Activated naive CD4-positive, alpha-beta T cell treated with anti-CD3 and anti-CD28 coated beads for 36 hours (primary cell): ENCODE measurements around the gene LYG2. TPM values are rescaled to one million over a fixed set of nuclear protein-coding genes. Genes with fewer than 3 reads are reported as not detected.
"Not testable (repeated sequence)": the region's sequence is repeated elsewhere in the genome, so short reads cannot be mapped to it uniquely, and the experiment has no call there.

Experiments
- CTCF ChIA-PET: fragments of 350-600 bp; sonication (Branson Sonifier 250); formaldehyde crosslinking; loops from one replicate; lab custom pipeline; 2021; ENCODE audit warnings: antibody characterized with exemption; lab: Charles Lee
- DNase-seq: peaks from one replicate; pipeline ENCODE4 v3.0.0-alpha.2; 2020
- H3K27ac Mint-ChIP-seq: one replicate; pipeline ENCODE4 v1.8.0; 2021; ENCODE audit warnings: mild to moderate bottlenecking, mixed read lengths
- H3K27me3 Mint-ChIP-seq: one replicate; pipeline ENCODE4 v1.8.0; 2021; ENCODE audit warnings: low read depth, mixed read lengths
- H3K36me3 Mint-ChIP-seq: one replicate; pipeline ENCODE4 v1.8.0; 2021; ENCODE audit warnings: low read depth, mixed read lengths
- H3K4me1 Mint-ChIP-seq: one replicate; pipeline ENCODE4 v1.8.0; 2021; ENCODE audit warnings: low read depth, mixed read lengths
- H3K4me3 Mint-ChIP-seq: one replicate; pipeline ENCODE4 v1.8.0; 2021; ENCODE audit warnings: mild to moderate bottlenecking, moderate library complexity, mixed read lengths
- H3K9me3 Mint-ChIP-seq: one replicate; pipeline ENCODE4 v1.8.0; 2021; ENCODE audit warnings: mixed read lengths
- intact Hi-C: fragments of 100-400 bp; cut with micrococcal nuclease; formaldehyde crosslinking; loops from one replicate; pipeline ENCODE4 v1.15.1; 2023
- total RNA-seq, 2 experiments: library from RNA; stranded (reverse); gene quantifications; one replicate each; pipeline ENCODE4 v1.2.3, GENCODE V29; 2021

The LYG2 gene
- total RNA-seq, 2 experiments from 2014 or later, result not detected

DNA sequence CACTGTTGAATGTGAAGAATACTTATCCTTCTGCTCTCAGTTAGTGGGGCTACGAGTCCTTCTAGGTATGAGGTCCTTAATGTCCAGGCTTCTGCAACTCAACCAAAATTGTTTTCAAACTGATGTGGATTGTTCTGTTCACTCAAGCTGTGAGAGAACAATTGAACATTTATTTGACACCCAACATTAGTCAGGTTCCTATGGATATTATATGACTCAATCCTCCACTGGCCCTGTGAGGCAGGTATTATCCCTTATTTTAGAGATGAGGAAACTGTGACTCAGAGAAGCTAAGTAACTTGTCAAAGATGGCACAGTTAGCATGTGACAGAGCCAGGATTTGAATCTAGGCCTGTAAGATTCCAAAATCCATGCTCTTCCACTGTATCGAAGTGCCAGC lies 1.2 kb upstream of the LYG2 start:
- H3K36me3 Mint-ChIP-seq, result peaks cover 3% of the 10 kb centered on the region
- intact Hi-C loops, result no loop called here
- H3K4me1 Mint-ChIP-seq, result no peaks in the 10 kb centered on the region
- no peak overlapping the region for H3K4me3 Mint-ChIP-seq
- no peaks in the 10 kb centered on the region for H3K9me3 Mint-ChIP-seq
- no peak overlapping the region for H3K27ac Mint-ChIP-seq
- H3K27me3 Mint-ChIP-seq, result no peaks in the 10 kb centered on the region
- CTCF ChIA-PET, result interaction anchor here (0.6 kb wide), 1 partner anchor 1073 kb away, joined by 4 read pairs; no protein-coding TSS in a partner anchor
- DNase-seq, result no peak

DNA sequence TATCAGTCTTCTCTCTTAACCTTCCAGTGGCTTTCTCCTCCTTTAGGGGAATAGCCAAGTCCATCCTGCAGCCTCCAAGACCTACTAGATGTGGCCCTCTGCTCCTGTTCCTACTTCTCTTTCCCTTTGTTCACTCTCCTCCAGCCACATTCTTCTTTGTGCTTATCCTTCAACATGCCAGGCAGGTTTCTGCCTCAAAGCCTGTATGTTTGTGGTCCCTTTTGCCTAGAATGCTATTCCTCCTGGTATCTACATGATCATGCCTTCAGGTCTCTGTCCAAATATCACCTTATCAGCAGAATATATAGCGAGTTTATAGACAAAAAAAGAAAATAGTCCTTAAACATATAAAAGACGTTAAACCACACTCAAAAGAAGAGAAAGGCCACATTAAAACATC lies 5.5 kb downstream of the LYG2 start:
- Mint-ChIP-seq H3K4me1 (no peaks in the 10 kb centered on the region), H3K9me3 (peaks cover 11% of the 10 kb centered on the region), H3K4me3 (no peak overlapping the region), H3K27ac (no peak overlapping the region), H3K36me3 (peaks cover 14% of the 10 kb centered on the region), H3K27me3 (no peaks in the 10 kb centered on the region)
- intact Hi-C loops, result no loop called here
- no peak for DNase-seq
- CTCF ChIA-PET, result no interaction called here

DNA sequence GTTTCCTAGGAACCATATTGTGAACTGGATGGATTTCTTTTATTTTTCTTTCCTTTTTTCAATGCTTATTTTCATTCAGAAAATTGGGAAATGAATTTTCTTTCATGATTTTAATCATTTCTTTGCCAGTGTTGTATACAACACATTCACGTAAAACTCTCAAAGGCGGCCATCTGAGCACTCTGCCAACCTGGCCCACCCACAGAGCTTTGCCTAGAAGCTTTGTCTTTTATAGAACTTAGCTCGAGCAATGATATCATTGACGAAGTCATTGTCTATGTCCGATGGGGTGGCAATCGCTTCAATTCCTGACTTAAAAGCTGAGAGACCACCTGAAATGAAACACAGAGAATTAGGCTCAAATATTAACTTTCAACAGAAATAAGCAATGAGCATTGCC lies 13.3 kb downstream of the LYG2 start:
- H3K27ac Mint-ChIP-seq, result no peak overlapping the region
- peaks cover 5% of the 10 kb centered on the region for H3K9me3 Mint-ChIP-seq
- no peaks in the 10 kb centered on the region for H3K4me1 Mint-ChIP-seq
- intact Hi-C loops, result no loop called here
- no peaks in the 10 kb centered on the region for H3K27me3 Mint-ChIP-seq
- no peak for DNase-seq
- peaks cover 11% of the 10 kb centered on the region for H3K36me3 Mint-ChIP-seq
- CTCF ChIA-PET, result interaction anchor here (0.6 kb wide), 1 partner anchor 216 kb away, joined by 6 read pairs; no protein-coding TSS in a partner anchor
- no peak overlapping the region for H3K4me3 Mint-ChIP-seq

DNA sequence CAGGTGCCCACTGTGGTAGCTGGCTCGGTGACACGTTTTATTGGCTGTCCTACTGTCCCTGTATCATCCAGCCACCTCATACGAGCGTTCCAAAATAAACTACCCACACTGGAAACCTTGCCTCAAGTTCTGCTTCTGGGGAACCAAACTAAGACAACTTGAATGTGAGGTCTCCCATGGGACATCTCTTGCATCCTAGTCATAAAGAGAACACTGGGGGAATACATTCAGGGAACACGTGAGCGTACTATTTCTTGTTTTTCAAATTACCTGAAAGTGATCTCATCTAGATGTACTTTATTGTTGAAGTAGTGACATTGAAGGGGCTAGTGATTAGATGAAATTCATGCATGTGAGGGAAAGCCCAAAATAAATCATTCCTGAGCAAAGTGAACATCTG lies 15.0 kb downstream of the LYG2 start:
- no peaks in the 10 kb centered on the region for H3K4me1 Mint-ChIP-seq
- intact Hi-C loops, result no loop called here
- H3K27me3 Mint-ChIP-seq, result no peaks in the 10 kb centered on the region
- CTCF ChIA-PET, result no interaction called here
- H3K9me3 Mint-ChIP-seq, result no peaks in the 10 kb centered on the region
- H3K36me3 Mint-ChIP-seq, result no peaks in the 10 kb centered on the region
- no peak overlapping the region for H3K4me3 Mint-ChIP-seq
- no peak for DNase-seq
- H3K27ac Mint-ChIP-seq, result no peak overlapping the region

DNA sequence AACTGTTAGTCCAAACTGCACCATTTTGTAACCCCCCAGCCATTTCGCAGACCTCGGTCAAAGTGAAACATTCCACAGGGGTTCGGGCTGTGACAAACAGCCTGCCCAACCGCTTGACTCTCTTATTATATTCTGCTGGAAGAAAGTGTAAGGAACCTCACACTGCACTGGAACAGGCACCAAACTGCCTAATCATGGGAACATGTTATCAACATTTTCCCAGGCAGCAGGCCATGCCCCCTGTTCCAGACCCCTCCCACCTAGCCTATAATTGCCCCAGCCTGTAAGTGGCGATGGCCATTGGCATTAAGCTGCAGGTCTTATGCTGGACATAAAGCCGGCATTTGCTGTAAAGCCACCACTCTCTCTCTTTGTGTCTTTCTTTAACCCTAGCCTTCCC lies 16.9 kb downstream of the LYG2 start:
- intact Hi-C loops, result no loop called here
- Mint-ChIP-seq H3K9me3 (peaks cover 9% of the 10 kb centered on the region), H3K4me3 (no peak overlapping the region), H3K27me3 (no peaks in the 10 kb centered on the region), H3K27ac (no peak overlapping the region), H3K4me1 (no peaks in the 10 kb centered on the region), H3K36me3 (no peaks in the 10 kb centered on the region)
- CTCF ChIA-PET, result no interaction called here
- DNase-seq, result no peak

DNA sequence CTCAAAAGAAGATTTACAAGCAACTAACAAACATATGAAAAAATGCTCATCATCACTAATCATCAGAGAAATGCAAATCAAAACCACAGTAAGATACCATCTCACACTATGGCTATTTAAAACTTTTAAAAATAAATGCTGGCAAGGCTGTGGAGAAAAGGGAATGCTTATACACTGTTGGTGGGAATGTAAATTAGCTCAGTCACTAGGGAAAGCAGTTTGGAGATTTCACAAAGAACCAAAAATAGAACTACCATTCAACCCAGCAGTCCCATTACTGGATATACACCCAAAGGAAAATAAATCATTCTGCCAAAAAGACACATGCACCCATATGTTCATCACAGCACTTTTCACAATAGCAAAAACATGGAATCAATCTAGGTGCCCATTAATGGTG lies 22.3 kb downstream of the LYG2 start:
- H3K36me3 Mint-ChIP-seq, H3K4me3 Mint-ChIP-seq, CTCF ChIA-PET, H3K4me1 Mint-ChIP-seq, intact Hi-C loops, DNase-seq, H3K27me3 Mint-ChIP-seq, H3K27ac Mint-ChIP-seq: not testable (repeated sequence)
- peaks cover 32% of the 10 kb centered on the region for H3K9me3 Mint-ChIP-seq

DNA sequence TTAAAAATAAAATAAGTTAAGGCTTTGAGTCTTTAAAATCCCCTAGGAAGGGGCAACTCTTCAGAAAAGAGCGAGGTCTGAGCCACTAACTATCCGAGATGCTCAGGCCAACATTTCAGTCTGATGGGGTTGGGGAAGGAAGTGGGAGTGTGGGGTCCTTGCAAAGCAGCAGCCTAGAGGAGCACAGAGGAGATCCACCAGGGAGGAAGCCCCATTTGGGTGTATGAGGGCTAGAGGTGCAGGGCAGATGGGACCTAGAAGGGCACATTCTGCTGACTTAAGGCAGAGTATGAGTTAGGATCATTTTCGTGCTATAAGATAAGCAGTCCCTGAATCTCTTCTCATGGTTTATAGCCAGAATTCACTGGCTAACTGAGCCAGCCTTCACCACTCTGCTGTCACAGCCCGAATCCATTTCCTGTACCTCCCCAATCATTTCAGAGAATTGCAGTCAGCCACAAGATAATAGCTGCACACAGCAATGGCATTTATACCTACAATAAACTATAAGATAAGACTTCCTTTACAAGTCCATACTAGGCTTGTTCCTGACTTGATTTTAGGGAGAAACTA lies 37.5 kb downstream of the LYG2 start:
- Mint-ChIP-seq H3K4me1 (no peaks in the 10 kb centered on the region), H3K4me3 (no peak overlapping the region), H3K9me3 (no peaks in the 10 kb centered on the region), H3K27me3 (no peaks in the 10 kb centered on the region), H3K27ac (no peak overlapping the region), H3K36me3 (peaks cover 24% of the 10 kb centered on the region)
- CTCF ChIA-PET, result no interaction called here
- intact Hi-C loops, result no loop called here
- DNase-seq, result no peak

DNA sequence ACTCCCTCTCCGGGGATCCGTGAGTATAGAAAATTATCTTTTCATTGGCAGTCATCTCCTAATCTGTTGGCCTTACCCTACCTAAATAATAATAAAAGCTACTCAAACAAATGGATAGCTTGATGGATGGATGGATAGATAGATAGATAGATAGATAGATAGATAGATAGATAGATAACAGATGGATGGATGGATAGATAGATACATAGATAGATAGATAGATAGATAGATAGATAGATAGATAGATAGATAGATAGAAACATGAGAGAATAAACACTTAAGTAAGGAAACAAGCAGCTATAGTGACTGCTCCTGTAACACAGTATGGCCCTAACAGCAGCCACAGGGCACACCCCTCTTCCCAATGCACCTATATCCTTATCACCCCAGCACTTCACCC lies 39.4 kb downstream of the LYG2 start:
- Mint-ChIP-seq H3K27me3 (no peaks in the 10 kb centered on the region), H3K4me1 (no peaks in the 10 kb centered on the region), H3K27ac (no peak overlapping the region), H3K4me3 (no peak overlapping the region), H3K36me3 (peaks cover 14% of the 10 kb centered on the region), H3K9me3 (no peaks in the 10 kb centered on the region)
- CTCF ChIA-PET, result no interaction called here
- intact Hi-C loops, result no loop called here
- no peak for DNase-seq

DNA sequence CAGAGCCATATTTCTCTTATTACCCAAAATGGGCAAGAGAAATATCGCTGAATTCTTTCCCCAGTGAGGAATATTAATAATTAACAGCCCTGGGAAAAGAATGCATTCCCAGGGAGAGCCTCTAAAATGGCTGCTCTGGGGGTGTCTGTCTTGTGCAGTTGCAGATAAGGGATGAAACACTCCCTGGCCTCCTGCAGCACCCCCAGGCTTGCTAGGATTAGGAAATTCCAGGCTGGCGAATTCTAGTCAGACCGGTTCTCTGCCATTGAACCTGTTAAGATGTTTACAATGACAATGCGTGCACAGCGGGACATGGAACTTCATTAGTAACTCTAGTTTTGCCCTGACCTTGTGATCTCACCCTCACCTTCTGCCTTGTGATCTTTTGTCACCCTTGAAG lies 50.0 kb downstream of the LYG2 start:
- Mint-ChIP-seq H3K27me3 (no peaks in the 10 kb centered on the region), H3K4me1 (no peaks in the 10 kb centered on the region), H3K9me3 (peaks cover 4% of the 10 kb centered on the region), H3K27ac (no peak overlapping the region), H3K4me3 (no peak overlapping the region), H3K36me3 (peaks cover 11% of the 10 kb centered on the region)
- no peak for DNase-seq
- intact Hi-C loops, result no loop called here
- CTCF ChIA-PET, result no interaction called here

DNA sequence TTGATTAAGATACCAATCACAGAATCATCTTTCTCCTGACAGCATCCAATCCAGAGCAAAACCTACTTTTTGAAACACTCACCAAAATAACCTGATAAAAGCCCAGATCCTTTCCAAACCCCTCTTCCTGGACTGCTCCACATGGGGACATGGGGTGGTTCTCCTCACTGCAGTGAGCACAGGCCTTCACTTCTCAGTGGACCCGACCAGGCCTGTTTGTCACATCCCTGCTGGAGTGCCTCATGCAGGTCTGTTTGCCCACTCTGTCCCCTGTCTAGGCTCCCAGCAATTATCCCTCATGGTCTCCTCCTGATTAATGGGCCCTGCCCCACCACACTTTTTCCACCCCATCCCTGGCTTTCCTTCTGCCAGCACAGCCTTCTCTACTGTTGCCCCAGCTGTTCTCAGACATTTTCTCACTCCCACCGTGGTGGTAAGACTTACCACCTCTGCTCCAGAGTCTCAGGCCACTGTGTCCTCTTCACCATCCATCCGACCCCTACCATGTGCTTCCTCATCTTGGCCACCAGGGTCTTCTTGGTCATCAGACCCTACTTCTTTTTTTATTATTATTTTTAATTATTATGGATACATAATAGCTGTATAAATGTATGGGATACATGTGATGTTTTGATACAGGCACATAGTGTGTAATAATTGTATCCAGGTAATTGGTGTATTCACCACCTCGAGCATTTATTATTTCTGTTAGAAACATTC lies 53.3 kb downstream of the LYG2 start:
- Mint-ChIP-seq H3K36me3 (peaks cover 7% of the 10 kb centered on the region), H3K27ac (peak overlapping the region; percentile 3), H3K4me3 (no peak overlapping the region), H3K9me3 (peaks cover 4% of the 10 kb centered on the region), H3K4me1 (no peaks in the 10 kb centered on the region), H3K27me3 (no peaks in the 10 kb centered on the region)
- intact Hi-C loops, result no loop called here
- CTCF ChIA-PET, result interaction anchor here (0.9 kb wide), 1 partner anchor 34 kb away, joined by 3 read pairs; no protein-coding TSS in a partner anchor
- DNase-seq, result no peak

DNA sequence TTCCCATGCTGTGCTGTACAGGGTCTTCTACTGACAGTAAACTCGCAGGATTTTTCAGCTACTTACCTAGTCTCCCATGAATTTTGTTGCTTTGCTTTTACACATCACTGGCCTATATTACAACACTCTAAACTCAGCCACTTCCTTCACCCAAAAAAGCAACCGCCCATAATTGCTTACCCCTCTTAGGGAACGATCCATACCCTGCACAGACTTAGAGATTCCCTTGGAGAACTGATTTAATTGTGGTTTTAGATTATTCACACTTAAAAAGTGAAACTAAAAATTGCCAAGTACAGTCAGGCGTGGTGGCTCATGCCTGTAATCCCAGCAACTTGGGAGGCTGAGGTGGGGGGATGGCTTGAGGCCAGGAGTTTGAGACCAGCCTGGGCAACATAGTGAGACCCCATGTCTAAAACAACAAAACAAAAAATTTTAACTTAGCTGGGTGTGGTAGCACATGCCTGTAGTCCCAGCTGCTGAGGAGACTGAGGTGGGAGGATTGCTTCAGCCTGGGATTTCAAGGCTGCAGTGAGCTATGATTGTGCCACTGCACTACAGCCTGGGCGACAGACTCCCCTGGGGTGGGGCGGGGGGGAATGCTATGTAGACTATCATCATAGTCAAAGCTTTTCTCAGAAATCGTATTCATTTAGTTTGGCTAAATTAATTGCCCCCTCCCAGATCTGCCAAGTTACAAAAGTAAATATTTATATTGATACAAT lies 55.2 kb downstream of the LYG2 start:
- Mint-ChIP-seq H3K4me3 (no peak overlapping the region), H3K9me3 (no peaks in the 10 kb centered on the region), H3K36me3 (peaks cover 6% of the 10 kb centered on the region), H3K27me3 (no peaks in the 10 kb centered on the region), H3K4me1 (no peaks in the 10 kb centered on the region), H3K27ac (no peak overlapping the region)
- intact Hi-C loops, result no loop called here
- DNase-seq, result no peak
- CTCF ChIA-PET, result no interaction called here

DNA sequence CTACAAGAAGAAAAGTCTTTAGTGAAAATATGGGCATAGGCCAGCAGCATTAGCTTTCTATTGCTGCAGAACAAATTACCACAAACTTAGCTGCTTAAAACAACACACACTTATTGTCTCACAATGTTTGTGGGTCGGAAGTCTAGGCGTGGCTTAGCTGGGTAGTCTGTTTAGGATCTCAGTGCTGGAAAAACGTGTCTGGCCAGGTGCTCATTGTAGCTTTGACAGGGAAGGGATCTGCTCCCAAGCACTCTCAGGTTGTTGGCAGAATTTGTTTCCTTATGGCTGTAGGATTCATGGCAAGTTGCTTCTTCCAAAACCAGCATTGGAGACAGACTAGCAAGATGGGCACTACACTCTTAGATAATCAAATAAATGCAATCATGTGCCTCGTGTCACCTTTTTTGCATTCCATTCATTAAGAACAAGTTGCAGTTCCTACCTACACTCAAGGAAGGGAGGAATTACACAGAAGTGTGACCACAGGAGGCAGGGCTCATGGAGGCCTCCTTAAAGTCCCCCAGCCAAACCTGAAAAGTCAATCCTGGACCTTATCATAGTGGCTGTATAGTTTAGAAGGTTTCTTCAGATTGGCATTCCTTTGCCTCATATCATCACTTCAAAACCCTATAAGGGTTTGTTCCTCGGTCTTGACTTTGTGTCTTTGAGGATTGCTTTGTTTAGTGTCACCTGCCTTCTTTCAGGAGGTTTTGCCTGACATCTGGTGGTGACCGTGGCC lies 57.2 kb downstream of the LYG2 start:
- Mint-ChIP-seq H3K36me3 (peaks cover 10% of the 10 kb centered on the region), H3K27ac (no peak overlapping the region), H3K27me3 (no peaks in the 10 kb centered on the region), H3K4me3 (no peak overlapping the region), H3K9me3 (no peaks in the 10 kb centered on the region), H3K4me1 (no peaks in the 10 kb centered on the region)
- intact Hi-C loops, result no loop called here
- CTCF ChIA-PET, result no interaction called here
- no peak for DNase-seq
